KOPT-K1 (cell line): ENCODE measurements around the gene MSN.
A peak's percentile ranks its signal among the peaks of the same experiment; 100 is the strongest.
"Not testable (repeated sequence)": the region's sequence is repeated elsewhere in the genome, so short reads cannot be mapped to it uniquely, and the experiment has no call there.

ENCODE experiments used
- H3K27ac ChIP-seq: fragments of 200-600 bp; sonication (generic); 2 replicates; pipeline ENCODE4 v1.5.1; 2016; ENCODE audit warnings: antibody characterized with exemption, mild to moderate bottlenecking, low read depth, low read length; ENCODE audit not compliant: poor library complexity, severe bottlenecking
- H3K36me3 ChIP-seq: fragments of 200-600 bp; sonication (generic); 2 replicates; pipeline ENCODE4 v1.5.1; 2017; ENCODE audit warnings: antibody characterized with exemption, mild to moderate bottlenecking, low read length, moderate library complexity; ENCODE audit not compliant: insufficient read depth
- H3K9me3 ChIP-seq: fragments of 200-600 bp; sonication (generic); 2 replicates; pipeline ENCODE4 v1.5.1; 2017; ENCODE audit warnings: antibody characterized with exemption, low read length, mild to moderate bottlenecking; ENCODE audit not compliant: insufficient read depth, poor library complexity, severe bottlenecking

MSN gene

GRCh38 chrX:65723706-65724105, 56.3 kb downstream of the MSN start:
- no peaks in the 10 kb centered on the region for H3K9me3 ChIP-seq
- peaks cover 96% of the 10 kb centered on the region for H3K36me3 ChIP-seq
- peak overlapping the region; percentile 22 for H3K27ac ChIP-seq

- Histone ChIP-seq H3K36me3 (peaks cover 97% of the 10 kb centered on the region), H3K9me3 (no peaks in the 10 kb centered on the region), H3K27ac (no peak overlapping the region)
Measured at GRCh38 chrX:65726715-65727114, 59.3 kb downstream of the MSN start.

GRCh38 chrX:65731684-65732289, 64.3 kb downstream of the MSN start:
- H3K9me3 ChIP-seq = no peaks in the 10 kb centered on the region
- no peak overlapping the region for H3K27ac ChIP-seq
- peaks cover 98% of the 10 kb centered on the region for H3K36me3 ChIP-seq

- no peaks in the 10 kb centered on the region for H3K9me3 ChIP-seq
- H3K36me3 ChIP-seq = peaks cover 79% of the 10 kb centered on the region
- H3K27ac ChIP-seq = no peak overlapping the region
Measured at GRCh38 chrX:65740909-65741308, 73.5 kb downstream of the MSN start.

GRCh38 chrX:65741823-65742222, 74.4 kb downstream of the MSN start:
- H3K36me3 ChIP-seq = peaks cover 70% of the 10 kb centered on the region

GRCh38 chrX:65744965-65745364, 77.5 kb downstream of the MSN start:
- no peaks in the 10 kb centered on the region for H3K9me3 ChIP-seq
- peak overlapping the region; percentile 28 for H3K27ac ChIP-seq
- H3K36me3 ChIP-seq = peaks cover 39% of the 10 kb centered on the region

More at GRCh38 chrX:65741823-65742222, 74.4 kb downstream of the MSN start:
- Histone ChIP-seq H3K9me3 (no peaks in the 10 kb centered on the region), H3K27ac (no peak overlapping the region)

GRCh38 chrX:65745427-65745826, 78.0 kb downstream of the MSN start:
- Histone ChIP-seq H3K9me3 (no peaks in the 10 kb centered on the region), H3K36me3 (peaks cover 34% of the 10 kb centered on the region), H3K27ac (peak overlapping the region; percentile 28)

- H3K9me3 ChIP-seq = no peaks in the 10 kb centered on the region
- H3K36me3 ChIP-seq = peaks cover 28% of the 10 kb centered on the region
- peak overlapping the region; percentile 13 for H3K27ac ChIP-seq
Measured at GRCh38 chrX:65745992-65746391, 78.5 kb downstream of the MSN start.

- H3K27ac ChIP-seq = peak overlapping the region; percentile 99
- H3K9me3 ChIP-seq = peaks cover 11% of the 10 kb centered on the region
- H3K36me3 ChIP-seq = no peaks in the 10 kb centered on the region
Measured at GRCh38 chrX:65750674-65751469, 83.4 kb downstream of the MSN start.

- H3K27ac ChIP-seq = peak overlapping the region; percentile 99
- peaks cover 11% of the 10 kb centered on the region for H3K9me3 ChIP-seq
- no peaks in the 10 kb centered on the region for H3K36me3 ChIP-seq
Measured at GRCh38 chrX:65751519-65751918, 84.1 kb downstream of the MSN start.

- H3K36me3 ChIP-seq = no peaks in the 10 kb centered on the region
- H3K9me3 ChIP-seq = peaks cover 11% of the 10 kb centered on the region
- H3K27ac ChIP-seq = peak overlapping the region; percentile 99
Measured at GRCh38 chrX:65752294-65752693, 84.8 kb downstream of the MSN start.

- Histone ChIP-seq H3K36me3 (no peaks in the 10 kb centered on the region), H3K9me3 (peaks cover 11% of the 10 kb centered on the region), H3K27ac (peak overlapping the region; percentile 44)
Measured at GRCh38 chrX:65755786-65756185, 88.3 kb downstream of the MSN start.

- no peaks in the 10 kb centered on the region for H3K36me3 ChIP-seq
- no peak overlapping the region for H3K27ac ChIP-seq
- peaks cover 11% of the 10 kb centered on the region for H3K9me3 ChIP-seq
Measured at GRCh38 chrX:65757943-65758342, 90.5 kb downstream of the MSN start.

GRCh38 chrX:65758505-65758904, 91.1 kb downstream of the MSN start:
- Histone ChIP-seq H3K36me3 (no peaks in the 10 kb centered on the region), H3K27ac (no peak overlapping the region), H3K9me3 (peaks cover 8% of the 10 kb centered on the region)

GRCh38 chrX:65759525-65759924, 92.1 kb downstream of the MSN start:
- H3K9me3 ChIP-seq, H3K36me3 ChIP-seq, H3K27ac ChIP-seq: not testable (repeated sequence)
